Loucy (cell line): Measurements from ENCODE around the gene THAP9.

ENCODE experiments used
- H2AFZ ChIP-seq: fragments of 200-600 bp; sonication (generic); 2 replicates; pipeline ENCODE4 v1.6.0; 2016; ENCODE audit warnings: antibody characterized with exemption, mild to moderate bottlenecking, low read length, moderate library complexity
- H3F3A ChIP-seq: fragments of 200-600 bp; 2 replicates; pipeline ENCODE4 v1.6.0; 2016; ENCODE audit warnings: antibody characterized with exemption, low read depth, mild to moderate bottlenecking
- H3K27me3 ChIP-seq: fragments of 200-600 bp; sonication (generic); 2 replicates; pipeline ENCODE4 v1.6.1; 2014; ENCODE audit warnings: low read length, mild to moderate bottlenecking; ENCODE audit not compliant: insufficient read depth, poor library complexity, severe bottlenecking
- H3K36me3 ChIP-seq: fragments of 200-600 bp; sonication (generic); 2 replicates; pipeline ENCODE4 v1.6.1; 2016; ENCODE audit warnings: low read length; ENCODE audit not compliant: insufficient read depth
- H3K4me1 ChIP-seq: fragments of 200-600 bp; sonication (generic); 2 replicates; pipeline ENCODE4 v1.5.1; 2014; ENCODE audit warnings: low read length, mild to moderate bottlenecking; ENCODE audit not compliant: insufficient read depth, poor library complexity, severe bottlenecking
- H3K4me2 ChIP-seq: fragments of 200-600 bp; sonication (generic); 2 replicates; pipeline ENCODE4 v1.6.0; 2014; ENCODE audit warnings: antibody characterized with exemption, low read length, low read depth, mild to moderate bottlenecking; ENCODE audit not compliant: poor library complexity, severe bottlenecking
- H3K4me3 ChIP-seq: fragments of 200-600 bp; sonication (generic); 2 replicates; pipeline ENCODE4 v1.5.1; 2014; ENCODE audit warnings: low read length, mild to moderate bottlenecking, mixed read lengths; ENCODE audit not compliant: poor library complexity, severe bottlenecking
- H3K79me2 ChIP-seq: fragments of 200-600 bp; sonication (generic); 2 replicates; pipeline ENCODE4 v1.6.1; 2014; ENCODE audit warnings: low read length; ENCODE audit not compliant: insufficient read depth
- H3K9ac ChIP-seq: fragments of 200-600 bp; sonication (generic); 2 replicates; pipeline ENCODE4 v1.6.0; 2014; ENCODE audit warnings: mild to moderate bottlenecking, low read depth, low read length, moderate library complexity; ENCODE audit not compliant: poor library complexity, severe bottlenecking
- H3K9me2 ChIP-seq: fragments of 200-600 bp; sonication (generic); replicated peaks from 2 replicates; pipeline ENCODE4 v1.6.1; 2016; ENCODE audit warnings: low read depth, low read length, mixed read lengths
- H3K9me3 ChIP-seq: fragments of 200-600 bp; sonication (generic); 2 replicates; pipeline ENCODE4 v1.6.1; 2014; ENCODE audit warnings: mild to moderate bottlenecking, antibody characterized with exemption, low read length, low read depth; ENCODE audit not compliant: insufficient read depth
- H4K20me1 ChIP-seq: fragments of 200-600 bp; sonication (generic); 2 replicates; pipeline ENCODE4 v1.6.0; 2014; ENCODE audit warnings: antibody characterized with exemption, low read length, mild to moderate bottlenecking; ENCODE audit not compliant: insufficient read depth, poor library complexity, severe bottlenecking
- CTCF ChIP-seq: fragments of 200-600 bp; sonication (generic); conservative IDR thresholded peaks from 2 replicates; pipeline ENCODE4 v1.5.1; 2014; ENCODE audit warnings: mild to moderate bottlenecking, antibody characterized with exemption, low read length
- EZH2phosphoT487 ChIP-seq: fragments of 200-600 bp; IDR thresholded peaks from 2 replicates; pipeline ENCODE4 v1.6.1; 2018; ENCODE audit warnings: antibody characterized with exemption, mild to moderate bottlenecking, moderate library complexity, borderline replicate concordance

THAP9 gene

GRCh38 chr4:82968972-82969371 lies 68.4 kb downstream of the THAP9 start:
- Histone ChIP-seq H3K9me3 (no peaks in the 10 kb centered on the region), H3K4me3 (no peak overlapping the region), H3K4me2 (no peak overlapping the region), H3F3A (no peaks in the 10 kb centered on the region), H3K27me3 (no peaks in the 10 kb centered on the region), H4K20me1 (no peaks in the 10 kb centered on the region), H2AFZ (no peak overlapping the region), H3K9ac (no peak overlapping the region), H3K36me3 (peaks cover 70% of the 10 kb centered on the region), H3K4me1 (no peaks in the 10 kb centered on the region), H3K9me2 (no peaks in the 10 kb centered on the region), H3K79me2 (no peaks in the 10 kb centered on the region)
- no peak for TF ChIP-seq EZH2phosphoT487
- no peak for TF ChIP-seq CTCF

- TF ChIP-seq EZH2phosphoT487 (no peak), CTCF (no peak)
- Histone ChIP-seq H3K79me2 (no peaks in the 10 kb centered on the region), H3K4me2 (no peak overlapping the region)
Measured at GRCh38 chr4:82969414-82969813, 68.9 kb downstream of the THAP9 start.

More at GRCh38 chr4:82969414-82969813, 68.9 kb downstream of the THAP9 start:
- Histone ChIP-seq H3K9me2 (no peaks in the 10 kb centered on the region), H4K20me1 (no peaks in the 10 kb centered on the region), H3F3A (no peaks in the 10 kb centered on the region), H3K27me3 (no peaks in the 10 kb centered on the region), H2AFZ (no peak overlapping the region), H3K9ac (no peak overlapping the region), H3K9me3 (no peaks in the 10 kb centered on the region), H3K36me3 (peaks cover 66% of the 10 kb centered on the region), H3K4me3 (no peak overlapping the region), H3K4me1 (no peaks in the 10 kb centered on the region)
